OCI-LY7 (cell line): ENCODE measurements around the gene P3H2.

Source experiments
- EZH2phosphoT487 ChIP-seq: fragments of 200-600 bp; sonication (generic); IDR thresholded peaks from 2 replicates; pipeline ENCODE4 v1.6.1; 2018; ENCODE audit warnings: low read depth, borderline replicate concordance, mild to moderate bottlenecking, mixed run types, antibody characterized with exemption, low read length, moderate library complexity, mixed read lengths
- TF ChIP-seq, protein P1 (sequence below): fragments of 200-600 bp; sonication (generic); conservative IDR thresholded peaks from 2 replicates; pipeline ENCODE4 v1.5.1; 2014; ENCODE audit warnings: mild to moderate bottlenecking, antibody characterized with exemption, low read length, moderate library complexity, mixed read lengths

GRCh38 chr3:190076136-190076535, 44.6 kb downstream of the P3H2 start:
- TF ChIP-seq, protein P1, sequence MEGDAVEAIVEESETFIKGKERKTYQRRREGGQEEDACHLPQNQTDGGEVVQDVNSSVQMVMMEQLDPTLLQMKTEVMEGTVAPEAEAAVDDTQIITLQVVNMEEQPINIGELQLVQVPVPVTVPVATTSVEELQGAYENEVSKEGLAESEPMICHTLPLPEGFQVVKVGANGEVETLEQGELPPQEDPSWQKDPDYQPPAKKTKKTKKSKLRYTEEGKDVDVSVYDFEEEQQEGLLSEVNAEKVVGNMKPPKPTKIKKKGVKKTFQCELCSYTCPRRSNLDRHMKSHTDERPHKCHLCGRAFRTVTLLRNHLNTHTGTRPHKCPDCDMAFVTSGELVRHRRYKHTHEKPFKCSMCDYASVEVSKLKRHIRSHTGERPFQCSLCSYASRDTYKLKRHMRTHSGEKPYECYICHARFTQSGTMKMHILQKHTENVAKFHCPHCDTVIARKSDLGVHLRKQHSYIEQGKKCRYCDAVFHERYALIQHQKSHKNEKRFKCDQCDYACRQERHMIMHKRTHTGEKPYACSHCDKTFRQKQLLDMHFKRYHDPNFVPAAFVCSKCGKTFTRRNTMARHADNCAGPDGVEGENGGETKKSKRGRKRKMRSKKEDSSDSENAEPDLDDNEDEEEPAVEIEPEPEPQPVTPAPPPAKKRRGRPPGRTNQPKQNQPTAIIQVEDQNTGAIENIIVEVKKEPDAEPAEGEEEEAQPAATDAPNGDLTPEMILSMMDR, result no peak
- no peak for TF ChIP-seq EZH2phosphoT487
